Fibroblast of lung (primary cell): ENCODE results near the gene ARHGEF4. TPM values are rescaled to one million over a fixed set of nuclear protein-coding genes. Genes with fewer than 3 reads are reported as not detected.
"Not testable (repeated sequence)": the region's sequence is repeated elsewhere in the genome, so short reads cannot be mapped to it uniquely, and the experiment has no call there.

Experiments
- DNase-seq, 2 donors: peaks; one replicate each; pipeline versions ENCODE4 v3.0.0 to v3.0.0-alpha.2; 2010; ENCODE audit warnings: low read depth in 2 of 2
- H2AFZ ChIP-seq: 2 replicates; pipeline ENCODE4 v1.5.1; 2012; ENCODE audit warnings: low read length, control low read depth, inconsistent platforms
- H3K27ac ChIP-seq: 2 replicates; pipeline ENCODE4 v1.5.1; 2011; ENCODE audit warnings: low read length, control low read depth; ENCODE audit not compliant: insufficient read depth
- H3K27me3 ChIP-seq: 2 replicates; pipeline ENCODE4 v1.5.1; 2011; ENCODE audit warnings: mild to moderate bottlenecking, low read length; ENCODE audit not compliant: control insufficient read depth, insufficient read depth
- H3K36me3 ChIP-seq: 2 replicates; pipeline ENCODE4 v1.5.1; 2011; ENCODE audit warnings: low read length; ENCODE audit not compliant: control insufficient read depth, insufficient read depth
- H3K4me1 ChIP-seq: 2 replicates; pipeline ENCODE4 v1.5.1; 2011; ENCODE audit warnings: low read length; ENCODE audit not compliant: control insufficient read depth, insufficient read depth; ENCODE audit errors: extremely low read depth
- H3K4me2 ChIP-seq: 2 replicates; pipeline ENCODE4 v1.5.1; 2011; ENCODE audit warnings: low read length, control low read depth; ENCODE audit not compliant: insufficient read depth; ENCODE audit errors: extremely low read depth
- H3K4me3 ChIP-seq, 4 experiments: fragments of 200-600 bp in 1 of 4; sonication (generic) in 1 of 4; replicated peaks in 1 of 4; 2 replicates each; pipeline ENCODE4 v1.5.1; 2011 to 2016; ENCODE audit warnings: low read length in 4 of 4, low read depth in 3 of 4, mild to moderate bottlenecking in 3 of 4, control low read depth in 2 of 4, inconsistent platforms in 1 of 4, mixed read lengths in 1 of 4; ENCODE audit not compliant: insufficient read depth in 1 of 4; ENCODE audit errors: control extremely low read depth in 1 of 4
- H3K79me2 ChIP-seq: 2 replicates; pipeline ENCODE4 v1.5.1; 2012; ENCODE audit warnings: mild to moderate bottlenecking, low read length, inconsistent platforms; ENCODE audit not compliant: control insufficient read depth, insufficient read depth
- H3K9ac ChIP-seq: 2 replicates; pipeline ENCODE4 v1.5.1; 2011; ENCODE audit warnings: mild to moderate bottlenecking, low read length, control low read depth; ENCODE audit not compliant: insufficient read depth
- H3K9me3 ChIP-seq: 2 replicates; pipeline ENCODE4 v1.5.1; 2012; ENCODE audit warnings: low read depth, low read length; ENCODE audit not compliant: control insufficient read depth, insufficient read depth
- H4K20me1 ChIP-seq: 2 replicates; pipeline ENCODE4 v1.5.1; 2011; ENCODE audit warnings: low read length; ENCODE audit not compliant: control insufficient read depth, insufficient read depth; ENCODE audit errors: extremely low read depth
- EZH2 ChIP-seq: IDR thresholded peaks from 2 replicates; pipeline ENCODE4 v1.5.1; 2012; ENCODE audit warnings: low read length, control low read depth, mild to moderate bottlenecking; ENCODE audit errors: missing control alignments
- polyA plus RNA-seq, 2 donors: library from polyadenylated mRNA; depleted of rRNA in 1 of 2; stranded (reverse) in 1 of 2; unstranded in 1 of 2; fragments of >200 nt; gene quantifications; 2 replicates each; pipeline ENCODE4 v1.2.1, GENCODE V29; 2011 to 2012; ENCODE audit warnings: missing spikeins in 1 of 2
- total RNA-seq: library from RNA; depleted of rRNA; stranded (reverse); fragments of >200 nt; gene quantifications from 2 replicates; pipeline ENCODE4 v1.2.1, GENCODE V29; 2014
- TF ChIP-seq, protein P1 (sequence below), 2 donors: IDR thresholded peaks in 1 of 2; conservative IDR thresholded peaks in 1 of 2; 1 replicate in 1 of 2; 2 replicates in 1 of 2; pipeline ENCODE4 v1.5.1; 2011 to 2012; ENCODE audit warnings: low read length in 2 of 2, control low read depth in 1 of 2, inconsistent platforms in 1 of 2, low read depth in 1 of 2, mild to moderate bottlenecking in 1 of 2

Gene ARHGEF4
- total and polyA plus RNA-seq, 2 donors (not counting 1 experiment from before 2014, with no cell fraction given) = 0.05 to 0.83 TPM

DNA sequence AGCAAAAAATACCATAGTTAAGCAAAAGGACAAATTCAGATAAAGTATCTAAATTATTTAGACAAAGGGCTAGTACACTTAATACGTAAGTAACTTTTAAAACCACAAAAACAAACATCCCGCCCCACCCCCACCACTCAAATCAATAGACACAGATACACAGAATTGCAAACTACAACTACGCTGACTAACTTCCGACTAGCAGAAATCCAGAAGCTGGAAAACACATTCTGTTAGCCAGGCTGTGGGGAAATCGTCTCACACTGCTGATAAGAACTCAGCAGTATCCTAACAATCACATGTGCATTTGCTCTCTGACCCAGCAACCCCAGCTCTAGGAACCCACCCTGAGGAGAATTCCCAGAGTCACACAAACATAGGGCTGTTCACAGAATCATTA, 240.0 kb downstream of the ARHGEF4 start:
- no peak overlapping the region for H3K27ac ChIP-seq
- H2AFZ ChIP-seq = no peak overlapping the region
- no peak overlapping the region for H3K9ac ChIP-seq
- H3K4me3 ChIP-seq = no peak overlapping the region
- no peak for TF ChIP-seq EZH2
- TF ChIP-seq, protein P1, sequence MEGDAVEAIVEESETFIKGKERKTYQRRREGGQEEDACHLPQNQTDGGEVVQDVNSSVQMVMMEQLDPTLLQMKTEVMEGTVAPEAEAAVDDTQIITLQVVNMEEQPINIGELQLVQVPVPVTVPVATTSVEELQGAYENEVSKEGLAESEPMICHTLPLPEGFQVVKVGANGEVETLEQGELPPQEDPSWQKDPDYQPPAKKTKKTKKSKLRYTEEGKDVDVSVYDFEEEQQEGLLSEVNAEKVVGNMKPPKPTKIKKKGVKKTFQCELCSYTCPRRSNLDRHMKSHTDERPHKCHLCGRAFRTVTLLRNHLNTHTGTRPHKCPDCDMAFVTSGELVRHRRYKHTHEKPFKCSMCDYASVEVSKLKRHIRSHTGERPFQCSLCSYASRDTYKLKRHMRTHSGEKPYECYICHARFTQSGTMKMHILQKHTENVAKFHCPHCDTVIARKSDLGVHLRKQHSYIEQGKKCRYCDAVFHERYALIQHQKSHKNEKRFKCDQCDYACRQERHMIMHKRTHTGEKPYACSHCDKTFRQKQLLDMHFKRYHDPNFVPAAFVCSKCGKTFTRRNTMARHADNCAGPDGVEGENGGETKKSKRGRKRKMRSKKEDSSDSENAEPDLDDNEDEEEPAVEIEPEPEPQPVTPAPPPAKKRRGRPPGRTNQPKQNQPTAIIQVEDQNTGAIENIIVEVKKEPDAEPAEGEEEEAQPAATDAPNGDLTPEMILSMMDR (conservative IDR thresholded peaks at IDR 0.05 in 1 of 2, IDR thresholded peaks at IDR 0.05 in 1 of 2; ENCODE audit: low read depth in 1 of 2, low read length in 2 of 2) = no peak
- no peaks in the 10 kb centered on the region for H3K4me1 ChIP-seq
- H3K4me2 ChIP-seq = no peak overlapping the region
- no peaks in the 10 kb centered on the region for H3K27me3 ChIP-seq
- no peaks in the 10 kb centered on the region for H3K9me3 ChIP-seq
- no peaks in the 10 kb centered on the region for H4K20me1 ChIP-seq
- peak in 1 of 2 donors; percentile 11 for DNase-seq
- peaks cover 54% of the 10 kb centered on the region for H3K79me2 ChIP-seq
- H3K36me3 ChIP-seq = peaks cover 23% of the 10 kb centered on the region

DNA sequence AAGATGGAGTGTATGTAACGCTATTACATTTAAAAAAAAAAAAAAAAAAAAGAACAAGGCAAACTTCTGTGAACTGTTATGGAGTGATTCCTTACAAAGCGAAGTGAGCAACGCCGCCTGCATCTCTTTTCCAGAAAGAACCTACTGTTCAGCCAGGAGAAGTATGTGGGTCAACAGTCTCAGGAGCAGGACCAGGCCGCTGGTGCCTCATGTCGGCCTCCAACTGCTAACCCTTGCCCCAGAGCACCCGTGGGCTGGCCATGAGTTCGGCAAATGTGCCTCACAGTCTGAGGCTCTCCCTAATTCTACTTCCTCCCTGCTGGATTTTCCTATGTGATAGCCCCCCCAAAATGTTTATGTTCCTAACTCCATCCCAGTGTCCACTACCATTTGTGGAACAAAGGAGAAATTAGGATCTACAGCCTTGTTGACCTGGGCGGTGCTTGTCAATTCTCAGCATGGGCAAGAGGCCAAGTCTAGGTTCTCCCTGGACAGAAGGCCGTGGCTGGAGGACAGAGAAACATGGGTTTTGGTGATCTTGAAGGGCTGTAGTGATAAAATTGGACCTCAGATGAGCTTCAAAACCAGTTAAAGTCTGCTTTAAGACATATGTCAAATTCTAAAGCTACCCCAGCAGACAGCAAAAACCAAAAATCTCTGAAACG, 240.6 kb downstream of the ARHGEF4 start:
- no peak overlapping the region for H3K27ac ChIP-seq
- TF ChIP-seq, protein P1 (conservative IDR thresholded peaks at IDR 0.05 in 1 of 2, IDR thresholded peaks at IDR 0.05 in 1 of 2; ENCODE audit: low read depth in 1 of 2, low read length in 2 of 2) = no peak
- TF ChIP-seq EZH2 = no peak

DNA sequence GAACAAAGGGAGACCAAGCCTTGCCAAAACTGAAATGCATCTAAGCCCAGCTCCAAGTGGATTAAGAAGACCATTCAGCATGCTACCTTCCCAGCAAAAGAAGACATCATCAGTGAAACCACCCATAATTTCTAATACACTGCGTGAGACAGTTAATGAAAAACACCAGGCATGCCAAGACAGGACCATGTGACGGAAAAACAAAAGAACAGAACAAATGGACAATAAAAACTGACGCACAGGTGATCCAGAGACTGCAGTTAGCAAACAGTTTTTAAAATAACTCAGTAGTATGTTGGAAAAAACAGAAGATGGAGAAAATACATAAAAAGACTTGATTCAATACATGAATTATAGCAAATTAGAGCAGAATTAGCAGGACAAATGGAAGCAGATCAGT, 241.3 kb downstream of the ARHGEF4 start:
- Histone ChIP-seq H3K4me2 (no peak overlapping the region), H3K9ac (no peak overlapping the region), H4K20me1 (no peaks in the 10 kb centered on the region), H3K4me3 (no peak overlapping the region), H3K27me3 (no peaks in the 10 kb centered on the region), H3K36me3 (peaks cover 24% of the 10 kb centered on the region), H3K4me1 (no peaks in the 10 kb centered on the region), H3K27ac (no peak overlapping the region), H3K9me3 (no peaks in the 10 kb centered on the region), H3K79me2 (peaks cover 63% of the 10 kb centered on the region), H2AFZ (no peak overlapping the region)
- DNase-seq = no peak
- TF ChIP-seq, protein P1 (conservative IDR thresholded peaks at IDR 0.05 in 1 of 2, IDR thresholded peaks at IDR 0.05 in 1 of 2; ENCODE audit: low read depth in 1 of 2, low read length in 2 of 2) = no peak
- no peak for TF ChIP-seq EZH2

More for the DNA sequence above, 240.6 kb downstream of the ARHGEF4 start:
- Histone ChIP-seq H3K4me3 (no peak overlapping the region), H3K27me3 (no peaks in the 10 kb centered on the region), H3K4me2 (no peak overlapping the region), H3K79me2 (peaks cover 58% of the 10 kb centered on the region), H3K4me1 (no peaks in the 10 kb centered on the region), H4K20me1 (no peaks in the 10 kb centered on the region), H3K9me3 (no peaks in the 10 kb centered on the region), H3K36me3 (peaks cover 24% of the 10 kb centered on the region), H3K9ac (no peak overlapping the region), H2AFZ (no peak overlapping the region)
- no peak for DNase-seq

DNA sequence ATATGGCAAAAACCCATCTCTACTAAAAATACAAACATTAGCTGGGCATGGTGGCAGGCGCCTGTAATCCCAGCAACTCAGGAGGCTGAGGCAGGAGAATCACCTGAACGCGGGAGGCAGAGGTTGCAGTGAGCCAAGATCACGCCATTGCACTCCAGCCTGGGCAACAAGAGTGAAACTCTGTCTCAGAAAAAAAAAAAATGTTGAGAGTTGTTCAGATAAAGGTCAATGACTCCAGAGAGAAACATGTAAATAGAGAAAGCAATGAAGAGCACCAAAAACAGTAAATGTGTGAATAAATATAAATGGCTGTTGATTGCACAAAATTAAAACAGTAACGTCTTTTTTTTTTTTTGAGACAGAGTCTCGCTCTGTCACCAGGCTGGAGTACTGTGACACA, 243.2 kb downstream of the ARHGEF4 start:
- H3K9me3 ChIP-seq, H3K4me3 ChIP-seq, H3K9ac ChIP-seq, H4K20me1 ChIP-seq, DNase-seq, H3K4me2 ChIP-seq, H3K4me1 ChIP-seq, H3K27me3 ChIP-seq, H2AFZ ChIP-seq, H3K27ac ChIP-seq: not testable (repeated sequence)
- Histone ChIP-seq H3K79me2 (peaks cover 66% of the 10 kb centered on the region), H3K36me3 (peaks cover 17% of the 10 kb centered on the region)
